LoVo (cell line): ENCODE results near the gene FLG2.
"Not testable (repeated sequence)": the region's sequence is repeated elsewhere in the genome, so short reads cannot be mapped to it uniquely, and the experiment has no call there.

Experiments used
- DNase-seq: peaks from one replicate; pipeline ENCODE4 v3.0.0-alpha.2; 2016; ENCODE audit warnings: low spot score

Gene FLG2

DNA sequence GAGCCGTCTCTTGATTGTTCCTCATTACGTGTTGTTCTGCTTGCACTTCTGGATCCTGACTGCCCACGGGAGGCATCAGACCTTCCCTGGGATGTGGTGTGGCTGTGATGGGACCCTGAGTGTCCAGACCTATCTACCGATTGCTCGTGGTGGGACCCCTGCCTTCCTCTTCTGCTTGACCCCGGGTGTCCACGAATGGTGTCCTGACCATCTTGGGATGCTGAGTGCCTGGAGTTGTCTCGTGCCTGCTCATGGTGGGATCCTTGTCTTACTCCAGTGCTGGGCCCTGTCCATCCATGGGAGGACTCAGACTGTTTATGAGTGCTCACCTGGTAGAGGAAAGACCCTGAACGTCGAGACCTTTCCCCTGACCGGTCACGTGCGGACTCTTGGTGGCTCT is 47.6 kb downstream of the FLG2 start:
- DNase-seq, result not testable (repeated sequence)

GRCh38 chr1:152309955-152310354 is 49.9 kb downstream of the FLG2 start:
- DNase-seq, result no peak

DNA sequence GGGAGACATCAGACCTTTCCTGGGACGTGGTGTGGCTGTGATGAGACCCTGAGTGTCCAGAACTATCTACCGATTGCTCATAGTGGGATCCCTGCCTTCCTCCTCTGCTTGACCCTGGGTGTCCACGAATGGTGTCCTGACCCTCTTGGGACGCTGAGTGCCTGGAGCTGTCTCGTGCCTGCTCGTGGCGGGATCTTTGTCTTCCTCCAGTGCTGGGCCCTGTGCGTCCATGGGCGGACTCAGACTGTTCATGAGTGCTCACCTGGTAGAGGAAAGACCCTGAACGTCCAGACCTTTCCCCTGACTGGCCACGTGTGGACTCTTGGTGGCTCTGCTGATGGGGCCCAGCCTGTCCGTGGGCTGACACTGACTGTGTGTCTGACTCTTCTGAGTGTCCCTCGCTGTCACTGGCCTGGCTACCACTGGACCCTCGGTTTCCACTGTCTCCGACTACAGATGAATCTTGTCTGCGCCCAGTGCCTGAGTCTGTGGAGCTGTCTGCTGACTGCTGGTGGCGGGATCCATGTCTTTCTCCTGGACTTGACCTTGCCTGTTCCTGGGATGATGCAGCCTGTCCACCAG is 50.4 kb downstream of the FLG2 start:
- not testable (repeated sequence) for DNase-seq

DNA sequence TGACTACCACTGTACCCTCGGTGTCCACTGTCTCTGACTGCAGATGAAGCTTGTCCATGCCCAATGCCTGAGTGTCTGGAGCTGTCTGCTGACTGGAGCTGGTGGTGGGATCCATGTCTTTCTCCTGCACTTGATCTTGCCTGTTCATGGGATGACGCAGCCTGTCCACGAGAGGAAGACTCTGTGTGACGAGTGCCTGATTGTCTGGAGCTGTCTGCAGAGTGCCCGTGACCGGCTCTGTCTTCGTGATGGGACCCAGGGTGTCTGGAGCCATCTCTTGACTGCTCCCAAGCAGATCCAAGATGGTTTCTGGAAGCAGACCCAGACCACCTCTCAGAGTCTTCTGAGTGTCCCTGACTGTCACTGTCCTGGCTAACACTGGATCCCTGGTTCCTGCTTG is 51.0 kb downstream of the FLG2 start:
- not testable (repeated sequence) for DNase-seq

DNA sequence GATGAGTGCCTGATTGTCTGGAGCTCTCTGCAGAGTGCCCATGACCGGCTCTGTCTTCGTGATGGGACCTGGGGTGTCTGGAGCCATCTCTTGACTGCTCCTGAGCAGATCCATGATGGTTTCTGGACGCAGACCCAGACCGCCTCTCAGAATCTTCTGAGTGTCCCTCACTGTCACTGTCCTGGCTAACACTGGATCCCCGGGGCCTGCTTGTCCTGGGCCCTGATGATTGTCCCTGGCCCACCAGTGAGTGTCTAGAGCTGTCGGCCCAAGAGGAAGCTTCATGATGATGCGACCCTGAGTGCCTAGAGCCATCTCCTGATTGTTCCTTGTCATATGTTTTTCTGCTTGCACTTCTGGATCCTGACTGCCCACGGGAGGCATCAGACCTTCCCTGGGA is 51.8 kb downstream of the FLG2 start:
- not testable (repeated sequence) for DNase-seq

DNA sequence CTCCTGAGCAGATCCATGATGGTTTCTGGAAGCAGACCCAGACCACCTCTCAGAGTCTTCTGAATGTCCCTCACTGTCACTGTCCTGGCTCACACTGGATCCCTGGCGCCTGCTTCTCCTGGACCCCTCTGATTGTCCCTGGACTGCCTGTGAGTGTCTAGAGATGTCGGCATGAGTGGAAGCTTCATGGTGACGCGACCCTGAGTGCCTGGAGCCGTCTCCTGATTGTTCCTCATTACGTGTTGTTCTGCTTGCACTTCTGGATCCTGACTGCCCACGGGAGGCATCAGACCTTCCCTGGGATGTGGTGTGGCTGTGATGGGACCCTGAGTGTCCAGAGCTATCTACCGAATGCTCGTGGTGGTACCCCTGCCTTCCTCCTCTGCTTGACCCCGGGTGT is 53.7 kb downstream of the FLG2 start:
- DNase-seq, result not testable (repeated sequence)

GRCh38 chr1:152304773-152305172 is 55.0 kb downstream of the FLG2 start:
- DNase-seq, result not testable (repeated sequence)

- not testable (repeated sequence) for DNase-seq
These were observed 56.5 kb downstream of the FLG2 start for GRCh38 chr1:152303139-152303872.
